AG09319 (cell line): Measurements from ENCODE around the gene ACSS1.

Source experiments
- DNase-seq: peaks from one replicate; pipeline ENCODE4 v3.0.0-alpha.2; 2010; ENCODE audit warnings: low read depth; ENCODE audit errors: extremely low read depth
- CTCF ChIP-seq: IDR thresholded peaks from 2 replicates; pipeline ENCODE4 v1.5.1; 2011; ENCODE audit warnings: low read depth, mild to moderate bottlenecking, inconsistent platforms, low read length, moderate library complexity

Gene ACSS1

GRCh38 chr20:25043499-25044260 is 14.3 kb downstream of the ACSS1 start:
- TF ChIP-seq CTCF: no peak
- DNase-seq: no peak

DNA sequence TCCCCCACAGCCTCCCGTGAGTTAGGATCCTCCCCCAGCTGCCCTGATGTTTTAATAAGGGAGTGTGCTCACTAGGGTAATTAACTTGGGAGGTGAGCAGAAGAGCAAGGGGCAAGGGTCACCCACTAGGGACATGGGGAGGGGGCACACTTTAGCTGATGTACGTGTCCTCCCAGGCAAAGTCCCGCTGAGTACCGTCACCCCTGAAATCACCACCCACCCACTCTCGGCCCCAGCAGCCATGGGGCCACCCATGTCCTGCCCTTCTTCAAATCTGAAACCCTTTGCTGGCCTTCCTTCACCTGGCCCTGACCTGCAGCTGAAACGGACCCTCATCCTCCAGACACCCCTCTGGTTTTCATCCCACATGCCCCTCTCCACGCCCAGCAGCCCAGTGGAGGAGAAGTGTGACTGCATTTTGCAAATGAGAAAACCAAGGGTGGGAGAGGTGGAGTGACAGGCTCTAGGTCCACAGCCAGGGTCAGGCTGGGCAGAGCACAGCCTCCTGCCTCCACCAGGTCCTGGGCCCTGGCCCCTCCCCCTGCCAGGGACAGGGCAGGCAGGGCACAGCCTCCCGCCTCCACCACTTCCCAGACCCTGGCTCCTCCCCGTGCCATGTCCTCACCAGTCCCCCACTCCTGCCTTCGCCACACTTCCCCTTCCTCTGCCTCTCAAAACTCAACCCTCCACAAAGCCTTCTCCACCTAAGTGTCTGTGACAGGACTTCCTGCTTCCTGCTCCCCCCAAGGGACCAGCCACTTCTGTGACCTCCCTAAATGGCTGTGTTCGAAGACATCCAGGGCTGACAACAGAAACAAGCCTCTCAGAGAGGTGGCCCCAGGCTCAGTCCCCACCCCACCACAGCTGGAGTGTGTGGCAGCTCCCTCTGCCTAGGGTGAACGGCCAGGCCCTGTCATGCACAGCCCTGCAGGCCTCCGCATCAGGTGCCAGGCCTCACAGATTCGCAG is 15.1 kb downstream of the ACSS1 start:
- no peak for DNase-seq
- TF ChIP-seq CTCF: no peak

DNA sequence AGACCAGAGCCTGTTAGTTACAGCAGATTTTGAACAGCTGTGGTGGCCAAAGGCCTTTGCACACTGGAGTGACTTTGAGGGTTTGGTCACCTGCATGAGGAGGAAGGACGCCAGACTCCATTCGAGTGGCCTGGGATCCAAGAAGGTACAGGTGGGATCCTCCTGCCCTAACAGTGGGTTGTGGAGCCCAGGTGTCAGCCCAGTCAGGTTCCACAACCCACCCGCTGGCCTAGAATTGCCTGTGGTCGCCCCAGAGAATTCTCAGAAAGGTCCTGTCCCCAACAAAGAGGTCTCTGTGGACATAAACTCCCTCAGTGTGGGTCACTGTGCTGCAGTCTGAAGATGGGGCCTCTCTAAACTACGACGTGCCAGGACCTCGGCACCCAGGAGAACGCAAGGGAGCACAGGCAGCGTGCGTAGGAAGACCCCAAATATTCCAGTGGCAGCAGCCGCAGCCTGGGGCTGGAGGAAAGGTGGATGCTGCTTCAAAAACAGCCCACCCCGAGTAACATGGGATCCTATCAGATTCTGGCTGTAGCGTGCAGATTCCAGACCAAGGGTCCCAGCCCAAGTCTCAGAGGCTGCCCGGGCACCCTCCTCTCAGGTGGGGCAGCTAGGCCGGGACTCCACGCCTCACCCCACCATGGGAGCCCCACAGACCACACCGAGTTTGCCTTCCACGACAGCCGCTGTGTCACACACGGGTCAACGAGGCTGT is 16.0 kb downstream of the ACSS1 start:
- DNase-seq: no peak
- no peak for TF ChIP-seq CTCF

DNA sequence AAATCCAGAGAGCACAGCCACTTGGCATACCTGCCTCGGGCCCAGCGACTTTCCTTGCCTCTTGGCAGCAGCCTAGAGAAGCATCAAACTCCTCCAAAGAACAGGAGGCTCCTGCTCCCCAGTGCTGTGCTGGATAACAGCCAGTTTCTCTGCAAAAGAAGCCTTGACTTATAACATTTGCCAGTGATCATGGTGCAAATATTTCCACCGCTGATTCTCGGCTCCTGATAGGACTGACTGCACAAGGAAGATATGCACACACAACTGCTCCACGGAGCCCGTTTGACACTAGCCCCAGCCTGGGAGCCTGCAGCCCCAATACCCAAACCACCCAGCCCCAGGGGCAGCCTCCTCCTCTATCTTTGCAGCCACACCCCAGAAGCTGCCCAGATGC is 17.5 kb downstream of the ACSS1 start:
- TF ChIP-seq CTCF: no peak
- peak; percentile 22 for DNase-seq

DNA sequence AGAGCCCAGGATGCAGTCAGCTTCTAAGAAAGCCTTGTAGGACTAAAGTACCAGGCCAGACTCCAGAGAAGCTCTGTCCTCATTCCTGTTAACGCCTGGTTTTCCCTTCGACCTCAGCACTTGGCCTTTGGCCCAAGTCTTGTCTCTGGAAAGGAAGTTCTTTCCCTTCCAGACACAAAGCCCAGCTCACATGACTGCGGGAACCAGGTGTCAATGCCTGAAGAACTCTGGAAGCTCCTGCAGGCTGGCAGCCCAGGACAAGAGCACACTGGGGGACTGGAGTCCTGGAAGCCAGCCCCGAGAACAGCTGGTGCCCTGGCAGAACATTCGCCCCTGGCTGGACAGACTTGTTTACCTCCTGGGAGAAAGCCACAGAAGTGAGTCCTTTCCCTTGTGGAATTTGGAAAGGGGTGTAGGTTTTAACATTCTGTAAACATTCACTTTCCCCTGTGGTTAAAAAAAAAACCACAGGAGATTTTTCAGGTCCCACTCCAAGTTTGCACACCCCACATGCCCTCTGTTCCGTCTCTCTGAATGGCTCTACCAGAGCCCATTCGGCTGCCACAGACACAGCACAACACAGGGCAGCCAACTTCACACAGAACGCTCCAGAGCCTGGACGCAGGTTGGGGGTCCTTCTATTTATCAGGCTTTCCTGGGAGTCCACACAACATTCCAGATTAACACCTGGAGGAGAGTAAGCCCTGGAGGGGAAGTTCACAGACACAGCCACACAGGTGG is 18.1 kb downstream of the ACSS1 start:
- no peak for TF ChIP-seq CTCF
- peak; percentile 34 for DNase-seq

GRCh38 chr20:25038591-25039015 is 19.3 kb downstream of the ACSS1 start:
- DNase-seq: no peak
- TF ChIP-seq CTCF: no peak
